GM12874 (cell line): ENCODE results near the gene GMEB2.

Experiments
- CTCF ChIP-seq: IDR thresholded peaks from 2 replicates; pipeline ENCODE4 v1.5.1; 2011; ENCODE audit warnings: low read depth, mild to moderate bottlenecking, control low read depth, low read length, moderate library complexity; ENCODE audit not compliant: insufficient read depth

Gene GMEB2

GRCh38 chr20:63538204-63539091 lies 88.5 kb downstream of the GMEB2 start:
- no peak for TF ChIP-seq CTCF
